GM19239 (cell line): Measurements from ENCODE around the gene NUDCD3.

Source experiments
- DNase-seq: peaks from one replicate; pipeline ENCODE4 v3.0.0; 2011; ENCODE audit warnings: low spot score; ENCODE audit not compliant: insufficient read length
- FAIRE-seq: peaks from 2 replicates; lab custom pipeline; 2011; peaks lifted over from hg19 to GRCh38; lab: Jason Lieb, UNC

The NUDCD3 gene

DNA sequence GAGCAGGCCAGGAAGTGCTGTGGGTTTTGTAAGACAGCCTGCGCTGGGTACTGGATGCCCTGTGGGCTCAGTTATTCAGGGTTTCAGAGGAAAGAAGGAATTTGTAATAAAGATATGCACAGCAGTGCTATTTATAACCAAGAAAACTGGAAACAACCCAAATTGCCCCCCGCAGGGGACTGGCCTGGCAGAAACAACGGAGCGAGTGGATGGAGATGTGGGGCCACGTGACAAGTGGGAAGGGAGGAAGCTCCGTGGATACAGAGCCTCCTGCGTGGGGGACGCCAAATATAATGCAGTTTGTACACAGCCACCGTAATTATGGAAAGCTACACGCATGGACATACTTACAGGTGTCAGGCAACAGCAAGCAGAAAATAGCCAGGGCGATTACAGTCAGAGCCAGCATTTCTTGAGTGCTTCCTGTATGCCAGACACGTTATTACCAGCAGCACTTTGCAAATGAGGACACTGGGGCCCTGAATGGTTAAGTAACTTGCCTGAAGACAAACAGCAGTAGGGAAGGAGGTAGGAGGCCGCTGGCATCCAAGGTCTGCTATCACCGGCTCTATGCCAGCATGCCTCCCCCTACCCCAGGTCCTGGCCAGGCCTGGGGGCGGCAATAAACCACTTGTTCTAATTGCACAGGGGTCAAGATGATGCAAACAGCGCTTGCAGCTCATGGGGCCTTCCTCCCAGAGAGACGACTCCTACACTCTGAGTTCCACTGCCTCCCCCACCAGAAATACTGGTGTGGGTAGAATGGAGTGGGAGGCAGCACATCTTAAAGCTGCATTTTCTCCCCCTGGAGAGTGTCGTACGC, 156.3 kb downstream of the NUDCD3 start:
- DNase-seq: no peak
- no peak for FAIRE-seq

DNA sequence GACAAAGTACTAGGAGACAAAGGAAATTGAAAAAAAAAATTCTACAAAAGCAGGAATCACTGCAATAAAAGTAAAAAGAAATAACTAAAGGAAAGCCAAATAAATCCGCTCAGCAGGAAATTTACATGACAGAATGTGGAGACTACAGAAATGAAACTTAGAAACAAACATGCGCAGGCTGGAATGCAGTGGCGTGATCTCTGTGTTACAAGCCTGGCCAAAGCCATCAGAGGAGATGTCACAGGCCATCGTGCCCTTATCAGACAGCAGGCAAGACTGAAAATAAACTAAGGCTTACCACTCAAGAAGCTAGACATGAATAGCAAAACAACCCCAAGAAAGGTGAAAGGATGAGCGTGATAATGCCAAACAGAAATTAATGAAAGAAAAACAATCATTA, 158.8 kb downstream of the NUDCD3 start:
- FAIRE-seq (no peak), DNase-seq (no peak)

DNA sequence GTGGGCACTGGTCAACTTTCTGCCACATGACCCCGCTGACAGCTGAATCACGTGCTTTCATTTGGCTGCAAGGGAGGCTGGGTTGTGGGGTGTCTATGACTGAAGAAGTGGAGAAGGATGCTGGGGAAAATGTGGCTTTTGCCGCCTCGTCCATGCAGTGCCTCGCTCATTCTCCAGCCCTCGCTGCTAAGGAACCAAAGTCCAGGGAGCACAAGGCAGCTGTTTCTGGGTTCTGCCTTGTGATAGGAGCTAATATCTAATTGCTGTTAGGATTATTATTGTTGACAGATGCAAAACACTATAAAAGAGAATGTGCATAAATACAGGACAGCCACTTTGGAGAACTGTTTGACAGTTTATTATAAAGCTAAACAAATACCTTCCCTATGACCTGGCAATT, 160.1 kb downstream of the NUDCD3 start:
- no peak for DNase-seq
- FAIRE-seq: no peak

GRCh38 chr7:44329888-44330287, 160.6 kb downstream of the NUDCD3 start:
- no peak for FAIRE-seq
- no peak for DNase-seq
